DLD1 (cell line): ENCODE measurements around the gene KRT7.

ENCODE experiments used
- in situ Hi-C: cut with HindIII; loops from 2 replicates; pipeline ENCODE4 v1.10.0; 2017; ENCODE audit warnings: low sequenced_read_pairs

Gene KRT7

DNA sequence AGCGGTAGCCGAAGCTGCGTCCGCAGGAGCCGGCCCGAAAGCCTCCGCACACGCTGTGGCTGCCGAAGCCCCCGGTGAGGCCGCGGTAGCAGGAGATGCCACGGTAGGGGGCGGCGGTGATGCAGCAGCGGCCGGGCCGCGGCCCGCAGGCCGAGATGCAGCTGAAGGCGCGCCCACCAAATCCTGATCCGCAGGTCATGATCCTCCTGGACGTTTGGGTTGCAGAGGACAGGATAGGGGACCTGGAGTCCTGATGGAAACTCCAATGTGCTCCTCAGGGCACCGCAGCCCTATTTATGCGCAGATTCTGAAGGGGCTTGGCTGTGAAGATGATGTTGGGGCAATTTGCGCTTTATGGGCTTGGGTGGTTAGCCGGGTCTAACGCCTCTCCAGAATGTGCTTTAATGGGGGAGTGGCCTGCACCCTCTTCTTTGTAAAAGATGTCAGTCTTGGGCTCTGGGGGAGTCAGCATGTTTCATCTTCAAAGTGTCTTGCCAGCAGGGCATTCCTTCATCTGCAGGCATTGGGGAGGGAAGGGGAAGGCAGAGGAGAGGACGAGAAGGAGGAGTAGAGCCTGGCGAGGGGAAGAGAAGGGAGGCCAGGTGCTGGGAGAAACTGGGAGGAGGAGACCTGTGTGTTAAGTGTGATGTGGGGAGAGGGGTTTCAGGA, 58.4 kb downstream of the KRT7 start, which contains the start of gene KRT81:
TSS of gene KRT81 (minus strand) at position 268 of the 669 bp plus-strand sequence. CDS start at position 199, 69 bp downstream.
- in situ Hi-C loops: no loop called here

- in situ Hi-C loops: no loop called here
Measured at GRCh38 chr12:52293926-52294325, 60.9 kb downstream of the KRT7 start.

DNA sequence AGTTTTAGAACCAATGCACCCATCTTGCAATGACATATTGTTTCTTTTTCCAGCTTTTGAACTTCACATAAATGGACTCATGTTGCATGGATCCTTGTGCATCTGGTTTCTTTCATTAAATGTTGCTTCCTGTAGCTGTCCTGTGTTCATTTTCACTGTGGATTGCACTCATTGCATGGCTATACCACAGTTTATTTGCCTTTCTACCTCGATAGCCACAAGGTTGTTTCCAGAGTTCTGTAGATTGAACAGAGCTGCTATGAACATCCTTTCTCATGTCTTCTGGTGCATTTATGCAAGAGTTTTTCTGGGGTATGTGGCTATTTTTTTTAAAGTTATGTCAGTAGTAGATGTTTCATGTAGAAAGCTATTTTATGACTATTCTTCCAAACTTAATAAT, 61.8 kb downstream of the KRT7 start:
- in situ Hi-C loops: no loop called here

DNA sequence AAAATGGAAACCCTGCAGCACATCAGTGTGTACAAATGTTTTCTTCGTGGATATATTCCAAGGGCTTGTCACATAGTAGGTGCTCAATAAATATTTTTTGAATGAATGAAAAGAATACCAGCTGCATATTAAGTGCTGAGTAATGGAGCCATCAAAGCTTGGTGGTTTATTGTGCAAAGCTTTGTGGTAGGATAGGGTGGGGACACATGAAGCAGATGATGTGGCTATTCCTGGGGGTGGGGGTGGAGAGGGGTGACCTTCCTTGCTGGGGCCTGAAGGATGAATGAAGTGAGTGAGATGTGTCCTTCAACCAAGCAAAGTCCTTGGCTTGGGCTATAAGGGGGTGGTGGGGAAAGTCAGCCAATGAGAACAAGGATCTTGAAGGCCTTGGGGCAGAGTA, 62.6 kb downstream of the KRT7 start:
- in situ Hi-C loops: no loop called here

DNA sequence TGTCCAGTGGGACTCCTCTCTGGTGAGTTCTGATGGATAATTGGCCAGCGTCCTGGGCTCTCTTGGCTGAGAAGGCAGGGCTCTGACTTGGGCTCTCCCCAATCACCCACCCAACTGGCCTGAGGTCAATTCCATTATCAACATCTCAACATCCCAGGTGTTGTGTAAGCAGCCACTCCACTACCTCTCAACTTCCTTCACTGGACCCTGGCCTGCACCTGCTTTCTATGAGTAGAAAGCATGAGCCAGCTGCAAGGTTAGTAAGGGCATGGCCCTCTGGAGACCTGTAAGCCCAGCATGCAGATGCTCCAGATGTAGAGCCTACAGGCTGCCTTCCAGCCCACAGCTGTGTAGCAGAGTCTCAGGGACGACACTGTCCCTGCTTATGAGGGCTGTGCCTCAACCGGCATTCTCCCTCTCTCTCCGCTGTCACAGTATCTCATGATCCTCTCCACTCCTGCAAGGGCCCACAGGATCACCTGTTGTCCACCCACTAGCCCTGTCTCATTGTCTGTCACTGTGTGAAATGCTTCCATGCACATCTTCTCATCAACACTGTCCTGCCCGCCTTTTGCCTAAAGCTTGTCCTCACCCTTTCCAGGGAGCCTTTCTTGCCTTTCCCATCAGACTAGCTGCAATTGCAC, 63.7 kb downstream of the KRT7 start:
- in situ Hi-C loops: no loop called here
